NCI-H82 treated with DMSO at 0.1 percent for 48 hours (cell line): ENCODE measurements around the gene SPIB.
A peak's percentile ranks its signal among the peaks of the same experiment; 100 is the strongest.
"Not testable (repeated sequence)": the region's sequence is repeated elsewhere in the genome, so short reads cannot be mapped to it uniquely, and the experiment has no call there.

Experiments used
- DNase-seq: peaks from one replicate; lab custom pipeline; 2025; ENCODE audit not compliant: unreplicated experiment; lab: John Stamatoyannopoulos, UW

The SPIB gene

DNA sequence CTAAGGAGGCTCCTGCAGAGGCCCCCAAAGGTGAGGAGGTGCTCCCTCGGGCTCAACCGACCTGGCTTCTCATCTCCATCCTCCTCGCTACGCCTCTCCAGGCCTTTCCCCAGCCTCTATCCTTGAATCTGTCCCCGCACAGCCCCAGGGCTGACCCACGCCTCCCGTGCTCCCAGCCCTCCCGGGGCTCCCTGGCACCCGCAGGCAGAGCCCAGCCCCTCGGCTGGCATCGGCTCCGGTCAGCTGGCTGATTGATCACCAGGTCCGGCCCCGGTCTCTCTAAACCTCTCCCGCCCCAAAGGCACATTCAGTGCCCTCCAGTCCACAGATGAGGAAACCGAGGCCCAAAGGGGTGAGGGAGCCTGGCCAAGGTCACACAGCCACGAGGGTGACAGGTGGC lies 16.5 kb downstream of the SPIB start:
- no peak for DNase-seq

DNA sequence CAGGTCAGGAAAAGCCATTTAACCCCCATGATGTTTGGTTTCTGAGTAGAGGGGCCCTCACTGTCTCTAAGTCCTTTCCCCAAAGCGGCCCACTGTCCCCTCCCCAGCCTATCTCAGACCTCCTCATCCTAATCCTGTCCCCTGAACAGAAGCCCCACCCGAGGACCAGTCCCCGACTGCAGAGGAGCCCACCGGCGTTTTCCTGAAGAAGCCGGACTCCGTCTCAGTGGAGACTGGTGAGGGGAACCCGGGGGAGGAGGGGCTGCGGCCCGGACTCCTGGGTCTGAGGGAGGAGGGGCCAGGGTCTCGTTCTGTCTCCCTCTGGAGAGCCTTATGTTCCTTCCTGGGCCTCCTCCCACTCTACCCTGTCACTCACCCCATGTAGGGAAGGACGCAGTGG lies 16.9 kb downstream of the SPIB start:
- DNase-seq: no peak

DNA sequence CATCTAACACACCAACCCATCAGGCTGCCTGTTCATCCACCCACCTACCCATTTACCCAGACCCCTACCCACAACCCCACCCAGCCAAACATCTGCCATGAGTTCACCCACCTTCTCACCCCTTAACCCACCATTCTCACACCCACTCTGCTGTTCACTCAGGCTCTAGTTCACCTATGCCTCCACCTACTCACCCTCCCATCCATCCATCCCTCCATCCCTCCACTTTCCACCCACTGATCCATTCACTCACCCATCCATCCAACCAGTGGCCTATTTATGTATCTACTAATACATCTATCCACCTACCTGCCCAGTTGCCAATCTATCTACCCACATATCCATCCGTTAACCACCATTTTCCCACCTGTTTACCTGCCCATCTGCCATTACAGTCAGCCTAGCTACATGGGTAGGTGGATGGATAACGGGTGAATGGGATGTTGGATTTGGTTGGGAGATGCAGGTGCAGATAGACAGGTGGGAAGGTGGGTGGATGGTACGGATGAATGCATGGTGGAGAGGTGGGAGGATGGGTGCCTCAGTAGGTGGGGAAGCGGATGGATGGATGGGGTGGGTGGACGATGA lies 19.2 kb downstream of the SPIB start:
- DNase-seq: no peak

DNA sequence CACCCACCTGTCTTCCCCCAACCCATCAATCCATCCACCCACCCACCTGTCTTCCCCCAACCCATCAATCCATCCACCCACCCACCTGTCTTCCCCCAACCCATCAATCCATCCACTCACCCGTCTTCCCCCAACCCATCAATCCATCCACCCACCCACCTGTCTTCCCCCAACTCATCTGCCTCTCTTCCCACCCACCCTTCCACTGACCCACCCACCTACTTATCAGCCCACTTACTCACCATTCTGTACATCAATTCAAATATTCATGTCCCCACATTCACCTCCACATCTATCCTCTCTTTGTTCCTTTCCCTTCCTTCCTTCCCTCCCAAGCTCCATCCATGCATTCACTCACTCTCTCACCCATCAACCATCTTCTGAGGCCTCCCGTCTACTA lies 20.4 kb downstream of the SPIB start:
- not testable (repeated sequence) for DNase-seq

DNA sequence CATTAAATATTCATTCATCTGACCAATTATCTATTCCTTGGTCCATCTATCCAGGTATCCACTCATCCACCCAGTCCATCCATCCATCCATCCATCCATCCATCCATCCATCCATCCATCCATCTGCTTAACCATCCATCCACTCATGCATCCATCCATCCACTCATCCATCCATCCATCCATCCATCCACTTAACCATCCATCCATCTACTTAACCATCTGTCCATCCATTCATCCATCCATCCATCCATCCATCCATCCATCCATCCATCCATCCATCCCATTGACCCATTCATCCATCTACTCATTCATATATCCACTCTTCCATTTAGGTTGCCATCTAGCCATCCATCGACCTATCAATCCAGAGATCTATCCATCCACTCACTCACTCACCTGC lies 25.3 kb downstream of the SPIB start:
- no peak for DNase-seq

DNA sequence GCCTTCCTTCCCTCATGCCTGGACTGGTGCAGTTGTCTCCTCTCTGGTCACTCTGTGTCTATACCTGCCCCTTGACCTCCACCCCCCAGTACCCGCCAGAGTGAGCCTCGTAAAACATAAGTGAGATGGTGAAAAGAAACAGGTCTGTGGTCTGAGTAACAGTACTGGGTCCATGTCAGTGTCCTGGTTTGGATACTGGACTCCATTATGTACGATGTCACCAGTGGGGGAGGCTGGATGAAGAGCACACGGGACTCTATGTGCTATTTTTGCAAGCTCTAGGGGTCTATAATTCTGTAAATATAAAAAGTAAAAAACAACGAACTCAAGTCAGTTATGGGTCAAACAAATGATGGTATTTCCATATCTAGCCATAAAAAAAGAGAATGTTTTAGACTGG lies 28.3 kb downstream of the SPIB start:
- no peak for DNase-seq

DNA sequence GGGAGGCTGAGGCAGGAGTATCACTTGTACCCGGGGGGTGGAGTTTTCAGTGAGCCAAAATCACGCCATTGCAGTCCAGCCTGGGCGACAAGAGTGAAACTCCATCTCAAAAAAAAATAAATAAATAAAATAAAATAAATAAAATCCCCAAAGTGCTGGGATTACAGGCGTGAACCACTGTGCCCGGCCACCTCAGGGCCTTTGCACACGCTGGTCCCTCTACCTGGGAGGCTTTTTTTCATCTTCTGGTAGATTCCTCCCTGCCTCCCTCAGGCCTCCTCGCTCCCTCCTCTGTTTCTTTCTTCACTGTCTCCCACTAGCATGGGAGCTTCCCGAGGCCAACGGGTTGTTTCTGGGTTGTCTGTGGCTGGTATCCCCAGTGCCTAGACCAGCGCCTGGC lies 29.0 kb downstream of the SPIB start:
- DNase-seq: no peak

DNA sequence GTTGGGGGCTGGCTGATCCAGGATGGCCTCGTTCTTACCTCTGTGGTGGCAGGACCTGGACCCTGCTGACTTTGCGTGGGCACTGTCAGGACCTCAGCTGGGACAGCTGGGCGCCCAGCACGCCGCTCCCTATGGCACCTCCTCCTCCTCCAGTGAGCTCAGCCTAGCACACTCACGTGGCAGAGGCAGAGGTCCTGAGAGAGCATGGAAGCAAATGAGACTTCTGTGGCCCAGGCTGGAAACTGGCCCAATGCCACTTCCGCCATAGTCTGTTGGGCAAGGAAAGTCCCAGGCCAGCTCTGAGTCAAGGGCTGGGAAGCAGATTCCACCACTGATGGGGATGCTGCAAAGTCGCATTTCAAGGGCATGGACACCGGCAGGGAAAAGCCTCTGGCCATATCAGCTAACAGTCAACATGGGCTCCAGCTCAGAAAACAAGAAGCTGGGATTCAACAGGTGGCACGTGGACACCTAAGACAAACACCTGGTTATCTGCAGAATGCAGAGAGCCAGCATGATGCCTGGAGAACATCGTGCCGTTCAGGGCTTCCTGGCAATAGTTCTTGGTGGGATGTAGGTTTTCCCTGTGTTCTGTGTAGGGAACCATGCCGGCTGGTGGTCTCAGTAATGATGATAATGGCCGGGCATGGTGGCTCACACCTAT lies 30.6 kb downstream of the SPIB start:
- DNase-seq: no peak

DNA sequence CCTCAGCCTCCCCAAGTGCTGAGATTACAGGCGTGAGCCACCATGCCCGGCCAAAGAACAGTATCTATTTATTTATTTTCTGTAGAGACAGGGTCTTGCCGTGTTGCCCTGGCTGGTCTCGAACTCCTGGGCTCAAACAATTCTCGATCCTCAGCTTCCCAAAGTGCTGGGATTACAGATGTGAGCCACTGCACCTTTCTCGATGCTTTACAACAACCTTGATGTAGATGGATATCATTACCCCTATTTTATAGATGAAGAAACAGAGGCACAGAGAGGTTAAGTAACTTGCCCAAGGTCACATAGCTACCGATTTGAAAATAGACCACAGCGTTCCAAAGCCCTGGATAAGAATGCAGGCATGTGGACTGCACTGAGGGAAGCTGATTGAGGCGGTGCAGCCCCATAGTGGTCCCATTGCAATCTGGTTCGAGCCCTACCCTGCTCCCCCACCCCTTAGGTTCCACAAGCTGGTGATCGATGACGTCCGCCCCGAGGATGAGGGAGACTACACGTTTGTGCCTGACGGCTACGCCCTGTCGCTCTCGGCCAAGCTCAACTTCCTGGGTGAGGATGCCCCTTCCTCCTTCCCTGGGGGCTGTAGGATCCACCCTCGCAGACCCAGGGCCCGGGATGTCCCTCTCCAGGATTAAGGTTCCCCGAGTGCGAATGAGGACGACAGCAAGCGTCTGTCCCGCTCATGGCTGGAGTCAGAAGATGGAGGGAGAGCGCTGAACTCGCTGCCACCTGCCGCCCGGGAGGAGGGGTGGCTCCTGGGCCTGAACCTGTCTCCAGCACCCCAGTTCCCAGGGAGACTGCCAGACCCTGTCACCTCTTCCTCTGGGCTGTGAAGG lies 31.9 kb downstream of the SPIB start:
- no peak for DNase-seq

DNA sequence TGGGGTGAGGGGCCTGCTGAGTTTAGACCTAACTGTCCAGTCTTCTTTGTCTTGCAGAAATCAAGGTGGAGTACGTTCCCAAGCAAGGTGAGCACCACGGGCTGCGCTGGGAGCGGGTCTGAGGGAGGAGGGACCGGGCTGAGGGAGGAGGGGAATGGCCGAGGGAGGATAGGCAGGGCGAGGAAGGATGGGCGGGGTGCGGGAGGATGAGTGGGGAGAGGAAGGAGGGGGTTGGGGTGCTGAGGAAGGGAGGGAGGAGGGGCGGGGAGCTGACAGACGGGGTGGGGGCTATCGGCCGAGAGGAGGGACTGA lies 32.4 kb downstream of the SPIB start:
- no peak for DNase-seq

DNA sequence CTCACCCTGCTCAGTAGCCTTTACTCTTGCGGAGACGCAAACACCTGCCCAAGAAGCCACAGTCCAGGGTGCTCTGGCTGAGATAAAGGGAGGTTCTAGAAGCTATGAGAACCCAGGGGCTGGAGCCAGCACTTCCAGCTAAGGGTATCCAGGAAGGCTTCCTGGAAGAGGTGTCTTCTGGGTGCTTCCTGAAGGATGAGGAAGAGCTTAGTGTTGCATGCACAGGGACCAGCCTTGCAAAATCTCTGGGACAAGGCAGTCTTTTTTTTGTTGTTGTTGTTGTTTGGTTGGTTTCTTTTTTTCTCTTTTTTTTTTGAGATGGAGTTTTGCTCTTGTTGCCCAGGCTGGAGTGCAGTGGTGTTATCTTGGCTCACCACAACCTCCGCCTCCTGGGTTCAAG lies 34.5 kb downstream of the SPIB start:
- DNase-seq: no peak

DNA sequence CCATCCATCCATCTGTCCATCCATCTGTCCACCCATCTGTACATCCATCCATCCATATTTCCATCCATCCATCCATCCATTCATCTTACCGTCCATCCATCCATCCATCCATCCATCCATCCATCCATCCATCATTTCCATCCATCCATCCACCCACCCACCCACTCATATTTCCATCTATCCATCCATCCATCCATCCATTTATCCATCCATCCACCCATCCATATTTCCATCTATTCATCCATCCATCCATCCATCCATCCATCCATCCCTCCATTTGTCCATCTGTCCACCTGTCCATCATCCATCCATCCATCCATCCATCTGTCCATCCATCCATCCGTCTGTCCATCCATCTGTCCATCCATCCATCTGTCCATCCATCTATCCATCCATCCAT lies 37.3 kb downstream of the SPIB start:
- no peak for DNase-seq

DNA sequence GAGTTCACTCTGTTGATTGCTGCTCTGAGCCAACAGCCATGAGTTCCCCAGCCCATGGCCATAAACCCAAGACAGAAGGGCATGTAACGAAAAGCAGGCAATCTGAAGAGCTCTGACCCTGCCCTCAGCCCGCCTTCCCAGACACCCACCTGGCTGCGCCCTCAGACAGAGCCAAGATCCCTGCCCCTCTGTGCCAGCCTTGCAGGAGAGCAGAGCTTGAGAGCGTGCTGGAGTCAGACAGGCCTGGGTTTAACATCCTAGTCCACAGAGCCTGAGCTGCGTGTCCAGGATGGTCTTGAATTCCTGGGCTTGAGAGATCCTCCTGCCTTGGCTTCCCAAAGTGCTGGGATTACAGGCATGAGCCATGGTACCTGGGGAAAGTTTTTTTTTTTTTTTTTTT lies 38.6 kb downstream of the SPIB start:
- DNase-seq: no peak

DNA sequence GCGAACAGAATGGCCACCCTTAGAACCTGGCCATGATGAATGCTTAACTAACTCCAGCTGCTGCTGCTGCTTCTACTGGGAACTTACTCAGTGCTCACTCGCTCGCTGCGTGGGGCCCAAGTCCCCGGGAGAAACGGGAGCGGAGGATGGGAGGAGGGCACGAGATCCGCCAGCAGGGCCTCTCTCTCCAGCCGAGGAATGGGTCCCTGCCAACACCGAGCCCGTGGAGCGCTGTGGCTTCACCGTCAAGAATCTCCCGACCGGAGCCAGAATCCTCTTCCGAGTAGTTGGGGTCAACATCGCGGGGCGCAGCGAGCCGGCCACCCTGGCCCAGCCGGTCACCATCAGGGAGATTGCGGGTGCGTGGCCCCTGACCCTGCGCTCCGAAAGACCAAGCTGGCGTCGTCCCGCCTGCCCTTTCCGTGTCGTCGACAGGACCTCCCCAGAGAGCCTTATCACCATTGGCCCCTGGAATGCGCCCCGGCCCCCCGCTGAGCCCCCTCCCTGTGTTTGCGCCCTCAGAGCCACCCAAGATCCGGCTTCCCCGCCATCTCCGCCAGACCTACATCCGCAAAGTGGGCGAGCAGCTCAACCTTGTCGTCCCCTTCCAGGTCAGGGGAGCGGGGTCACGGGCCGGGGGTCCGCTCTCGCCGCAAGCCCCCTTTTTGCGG lies 39.8 kb downstream of the SPIB start:
- no peak for DNase-seq

DNA sequence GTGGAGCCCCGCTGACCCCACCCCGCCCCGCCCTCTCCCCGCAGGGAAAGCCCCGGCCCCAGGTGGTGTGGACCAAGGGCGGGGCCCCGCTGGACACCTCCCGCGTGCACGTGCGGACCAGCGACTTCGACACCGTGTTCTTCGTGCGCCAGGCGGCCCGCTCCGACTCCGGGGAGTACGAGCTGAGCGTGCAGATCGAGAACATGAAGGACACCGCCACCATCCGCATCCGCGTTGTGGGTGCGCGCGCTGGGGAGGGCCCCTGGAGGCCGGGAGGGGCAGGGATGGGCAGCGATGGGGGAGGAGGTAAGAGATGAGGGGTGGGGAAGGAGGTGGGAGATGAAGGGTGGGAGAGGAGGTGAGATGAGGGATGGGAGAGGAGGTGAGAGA lies 40.3 kb downstream of the SPIB start:
- DNase-seq: no peak

DNA sequence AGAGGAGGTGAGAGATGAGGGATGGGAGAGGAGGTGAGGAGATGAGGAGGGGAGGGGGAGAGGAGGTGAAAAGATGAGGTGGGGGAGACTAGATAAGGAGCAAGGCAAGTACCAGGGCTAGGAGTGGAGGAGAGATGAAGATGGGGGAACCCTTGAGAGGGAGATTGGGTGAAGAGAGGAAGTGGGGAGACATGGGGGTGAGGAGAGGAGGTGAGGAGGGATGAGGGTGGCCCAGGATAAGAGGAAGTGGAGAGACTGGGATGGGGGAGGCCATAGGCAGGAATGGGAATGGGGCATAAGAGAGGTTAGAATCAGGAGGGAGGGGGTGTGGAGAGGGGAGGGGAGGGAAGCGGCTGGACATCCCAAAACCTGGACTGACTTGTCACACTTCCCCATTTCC lies 40.9 kb downstream of the SPIB start:
- no peak for DNase-seq

DNA sequence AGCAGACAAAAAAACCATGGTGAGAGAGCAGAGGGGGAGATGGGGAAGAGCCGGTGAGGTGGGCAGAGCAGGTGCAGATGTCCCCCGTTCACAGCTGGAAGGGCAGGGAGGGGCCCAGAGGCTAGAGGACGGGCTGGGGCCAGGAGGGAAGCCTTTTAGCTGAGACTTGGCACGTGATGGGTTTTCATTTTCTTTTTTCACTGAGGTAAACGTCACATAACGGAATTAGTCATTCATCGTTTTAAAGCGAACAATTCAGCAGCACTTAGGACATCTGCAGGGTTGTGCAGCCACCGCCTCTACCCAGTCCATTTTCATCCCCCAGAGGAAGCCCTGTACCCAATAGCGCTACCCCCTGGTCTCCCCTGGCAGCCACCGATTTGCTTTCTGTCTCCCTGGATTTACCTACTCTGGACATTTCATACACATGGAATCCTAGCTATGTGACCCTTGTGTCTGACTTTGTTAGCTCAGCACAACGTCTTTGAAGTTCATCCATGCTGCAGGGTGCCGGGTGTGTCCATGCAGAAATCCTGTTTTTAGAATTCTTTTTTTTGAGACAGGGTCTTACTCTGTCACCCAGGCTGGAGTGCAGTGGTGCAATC lies 41.5 kb downstream of the SPIB start:
- no peak for DNase-seq

DNA sequence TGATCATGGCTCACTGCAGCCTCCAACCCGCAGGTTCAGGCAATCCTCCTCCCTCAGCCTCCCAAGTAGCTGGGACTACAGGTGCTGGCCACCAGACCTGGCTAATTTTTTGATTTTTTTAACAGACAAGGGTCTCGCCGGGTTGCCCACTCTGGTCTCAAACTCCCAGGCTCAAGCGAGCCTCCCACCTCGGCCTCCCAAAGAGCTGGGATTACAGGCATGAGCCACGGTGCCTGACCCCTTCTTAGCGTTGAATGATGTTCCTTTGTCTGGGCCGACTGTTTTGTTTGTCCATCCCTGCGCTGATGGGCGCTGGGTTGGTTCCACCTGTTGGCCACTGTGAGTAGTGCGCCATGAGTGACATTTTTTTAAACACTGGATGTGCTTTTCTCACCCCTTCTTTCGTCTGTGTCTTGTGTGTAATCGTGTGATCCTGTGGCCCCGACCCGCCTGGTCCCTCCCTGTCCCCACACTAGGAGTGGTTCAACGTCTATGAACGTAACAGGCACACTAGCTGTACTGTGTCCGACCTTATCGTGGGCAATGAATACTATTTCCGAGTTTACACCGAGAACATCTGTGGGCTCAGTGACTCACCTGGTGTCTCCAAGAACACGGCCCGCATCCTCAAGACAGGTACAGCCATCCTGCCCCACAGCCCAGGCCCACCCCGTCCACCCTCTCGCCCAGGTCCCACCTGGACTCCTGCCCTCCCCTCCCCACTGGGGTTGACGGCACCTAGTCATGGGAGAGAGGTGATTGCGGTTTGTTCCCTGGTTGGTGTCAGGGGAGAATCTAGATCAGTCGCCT lies 42.5 kb downstream of the SPIB start:
- DNase-seq: peak; percentile 32

DNA sequence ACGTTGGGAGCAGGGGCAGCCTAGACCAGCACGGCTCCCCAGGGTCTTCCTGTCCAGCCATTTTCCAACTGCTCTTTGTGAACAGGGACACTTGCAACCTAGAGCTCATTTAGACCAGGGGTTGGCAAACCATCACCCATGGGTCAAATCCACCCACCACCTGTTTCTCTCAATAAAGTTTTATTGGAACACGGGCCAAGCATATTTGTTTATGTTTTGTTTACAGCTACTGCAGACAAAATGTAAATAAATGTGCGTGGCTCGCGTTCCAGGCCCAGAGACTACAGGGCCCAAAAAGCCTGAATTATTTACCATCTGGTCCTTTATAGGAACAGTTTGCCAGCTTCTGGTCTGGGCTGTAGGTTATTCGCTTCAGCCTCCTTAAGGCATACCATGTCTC lies 44.2 kb downstream of the SPIB start:
- no peak for DNase-seq

DNA sequence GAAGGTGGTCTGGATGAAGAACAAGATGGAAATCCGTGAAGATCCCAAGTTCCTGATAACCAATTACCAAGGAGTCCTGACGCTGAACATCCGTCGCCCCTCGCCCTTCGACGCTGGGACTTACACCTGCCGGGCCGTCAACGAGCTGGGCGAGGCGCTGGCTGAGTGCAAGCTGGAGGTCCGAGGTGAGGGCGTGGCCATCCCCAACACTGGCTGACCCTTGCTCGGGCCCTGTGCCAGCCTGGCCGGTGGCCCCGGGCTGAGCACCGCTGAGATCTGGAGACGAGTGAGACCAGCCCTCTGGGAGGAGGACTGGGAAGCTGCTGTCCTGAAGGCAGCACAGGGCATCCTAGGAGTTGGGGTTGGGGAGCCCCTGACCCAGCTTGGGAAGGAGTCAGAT lies 45.6 kb downstream of the SPIB start:
- DNase-seq: no peak

DNA sequence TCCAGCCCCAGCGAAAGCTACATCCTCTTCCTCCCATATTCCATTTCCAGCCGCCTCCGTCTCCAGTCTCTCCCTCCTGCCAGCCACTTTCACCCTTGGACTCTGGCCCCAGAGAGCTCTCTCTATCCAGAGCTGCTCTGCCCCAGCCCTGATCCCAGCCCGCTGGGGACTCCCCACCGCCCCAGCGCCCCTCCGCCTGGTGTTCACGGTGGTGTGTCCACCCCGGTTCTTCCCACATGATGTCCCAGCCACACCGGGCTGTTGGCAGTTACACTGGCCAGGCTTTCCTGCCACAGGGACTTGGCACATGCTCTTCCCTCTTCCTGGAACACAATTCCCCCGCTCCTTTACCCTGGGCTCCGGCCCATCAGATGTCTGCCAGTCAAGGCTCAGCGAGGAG lies 46.3 kb downstream of the SPIB start:
- no peak for DNase-seq
